Choroid plexus epithelial cell (primary cell): ENCODE data around the gene MCM8.
A peak's percentile ranks its signal among the peaks of the same experiment; 100 is the strongest.

Experiments
- DNase-seq: peaks from one replicate; pipeline ENCODE4 v3.0.0-alpha.2; 2010; ENCODE audit warnings: low read depth
- H3K4me3 ChIP-seq: 2 replicates; pipeline ENCODE4 v1.5.1; 2011; ENCODE audit warnings: low read depth, mild to moderate bottlenecking, control low read depth, low read length, moderate library complexity
- TF ChIP-seq, protein P1 (sequence below): conservative IDR thresholded peaks from 2 replicates; pipeline ENCODE4 v1.5.1; 2011; ENCODE audit warnings: low read depth, mild to moderate bottlenecking, control low read depth, inconsistent platforms, low read length, moderate library complexity

MCM8 gene

DNA sequence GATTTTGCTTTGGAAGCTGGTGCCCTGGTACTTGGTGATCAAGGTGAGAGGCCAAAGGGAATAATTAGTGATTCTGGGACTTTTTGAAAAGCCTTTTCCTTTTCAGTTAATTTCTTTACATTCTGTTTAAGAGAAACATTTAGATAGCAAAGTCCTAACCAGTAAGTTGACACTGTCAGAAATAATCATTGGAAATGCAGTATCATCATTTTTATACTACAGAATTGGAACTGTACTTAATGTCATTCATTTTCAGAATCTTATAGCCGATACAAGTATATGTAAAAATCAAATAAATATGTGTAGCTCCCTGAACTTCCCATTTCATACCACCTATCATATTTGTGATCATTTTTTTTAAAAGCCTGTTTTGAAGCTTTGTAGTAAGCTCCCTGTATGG lies 27.5 kb downstream of the MCM8 start:
- TF ChIP-seq, protein P1, sequence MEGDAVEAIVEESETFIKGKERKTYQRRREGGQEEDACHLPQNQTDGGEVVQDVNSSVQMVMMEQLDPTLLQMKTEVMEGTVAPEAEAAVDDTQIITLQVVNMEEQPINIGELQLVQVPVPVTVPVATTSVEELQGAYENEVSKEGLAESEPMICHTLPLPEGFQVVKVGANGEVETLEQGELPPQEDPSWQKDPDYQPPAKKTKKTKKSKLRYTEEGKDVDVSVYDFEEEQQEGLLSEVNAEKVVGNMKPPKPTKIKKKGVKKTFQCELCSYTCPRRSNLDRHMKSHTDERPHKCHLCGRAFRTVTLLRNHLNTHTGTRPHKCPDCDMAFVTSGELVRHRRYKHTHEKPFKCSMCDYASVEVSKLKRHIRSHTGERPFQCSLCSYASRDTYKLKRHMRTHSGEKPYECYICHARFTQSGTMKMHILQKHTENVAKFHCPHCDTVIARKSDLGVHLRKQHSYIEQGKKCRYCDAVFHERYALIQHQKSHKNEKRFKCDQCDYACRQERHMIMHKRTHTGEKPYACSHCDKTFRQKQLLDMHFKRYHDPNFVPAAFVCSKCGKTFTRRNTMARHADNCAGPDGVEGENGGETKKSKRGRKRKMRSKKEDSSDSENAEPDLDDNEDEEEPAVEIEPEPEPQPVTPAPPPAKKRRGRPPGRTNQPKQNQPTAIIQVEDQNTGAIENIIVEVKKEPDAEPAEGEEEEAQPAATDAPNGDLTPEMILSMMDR, result no peak
- no peak overlapping the region for H3K4me3 ChIP-seq
- DNase-seq, result no peak

GRCh38 chr20:5979801-5980200 lies 29.3 kb downstream of the MCM8 start:
- H3K4me3 ChIP-seq, result no peak overlapping the region
- TF ChIP-seq, protein P1, result no peak
- peak; percentile 19 for DNase-seq

DNA sequence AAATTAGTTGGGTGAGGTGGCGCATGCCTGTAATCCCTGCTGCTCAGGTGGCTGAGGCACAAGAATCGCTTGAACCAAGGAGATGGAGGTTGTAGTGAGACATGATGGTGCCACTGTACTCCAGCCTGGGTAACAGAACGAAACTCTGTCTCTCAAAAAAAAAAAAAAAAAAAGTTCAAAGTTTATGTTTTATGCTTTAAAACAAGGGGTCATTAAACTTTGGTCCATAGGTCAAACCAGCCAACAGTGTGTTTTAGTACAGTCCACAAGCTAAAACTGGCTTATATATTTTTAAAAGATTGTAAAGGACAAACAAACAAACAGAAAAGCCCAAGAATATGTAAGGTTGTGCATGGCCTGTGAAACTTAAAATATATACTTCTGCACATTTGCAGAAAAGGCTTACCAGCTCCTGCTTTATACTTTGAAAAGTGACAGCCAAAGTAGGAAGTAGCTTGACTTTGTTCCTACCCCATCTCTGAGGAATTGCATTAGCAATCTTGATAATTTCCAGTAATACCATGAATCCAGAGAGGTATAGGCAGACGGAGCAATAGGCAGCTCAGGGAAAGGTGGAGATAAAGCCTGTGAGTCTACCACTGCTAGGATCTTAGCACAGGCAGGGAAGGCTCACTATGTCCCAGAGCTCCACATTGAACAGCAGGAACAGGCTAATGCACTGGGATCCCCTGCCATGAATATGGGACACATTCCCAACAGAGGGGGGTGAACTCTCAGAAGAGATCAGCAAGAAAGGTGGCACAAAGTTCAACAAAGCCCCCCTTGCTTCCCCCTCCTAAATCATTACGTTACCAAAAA lies 30.5 kb downstream of the MCM8 start:
- DNase-seq, result no peak
- H3K4me3 ChIP-seq, result no peak overlapping the region
- TF ChIP-seq, protein P1, result no peak

GRCh38 chr20:5987383-5987782 lies 36.9 kb downstream of the MCM8 start:
- no peak for DNase-seq
- no peak overlapping the region for H3K4me3 ChIP-seq
- TF ChIP-seq, protein P1, result no peak

DNA sequence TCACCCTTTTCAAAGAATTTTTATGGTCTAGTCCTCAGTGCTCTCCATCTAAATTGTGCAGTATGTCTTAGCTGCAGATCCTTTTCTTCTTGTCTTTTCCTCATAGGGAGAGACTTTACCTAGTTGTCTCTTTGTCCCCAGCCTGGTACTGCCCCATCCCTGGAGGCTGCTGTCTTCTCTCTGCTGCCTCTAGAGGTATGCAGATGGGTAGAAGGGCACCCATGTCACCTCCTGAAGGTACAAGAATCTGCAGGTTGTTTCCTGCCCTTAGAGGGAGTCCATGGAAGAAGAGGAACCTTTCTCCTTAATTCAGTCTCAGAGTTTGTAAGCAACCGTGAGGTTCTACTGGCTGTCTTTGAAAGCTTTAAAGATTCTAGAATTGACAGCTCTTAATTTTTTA lies 39.1 kb downstream of the MCM8 start:
- no peak for DNase-seq
- no peak overlapping the region for H3K4me3 ChIP-seq
- TF ChIP-seq, protein P1, result no peak

DNA sequence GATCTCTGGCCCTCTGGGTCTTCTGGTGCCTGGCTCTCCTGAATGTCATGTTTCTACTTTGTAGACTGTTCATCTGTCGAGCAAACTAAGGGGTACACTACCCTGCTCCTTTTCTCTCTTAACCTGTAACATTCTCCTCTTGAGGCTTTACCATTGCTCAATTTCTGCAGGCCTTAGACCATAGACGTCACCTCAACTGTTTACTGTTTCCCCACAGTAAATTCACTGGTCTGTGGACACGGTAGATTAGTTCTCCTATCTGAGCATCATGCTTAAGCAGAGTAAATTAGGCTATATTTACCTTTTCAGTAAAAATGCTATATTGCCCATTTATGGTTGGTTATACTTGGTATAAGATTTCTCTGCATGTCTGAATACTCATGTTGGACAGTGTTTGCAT lies 40.5 kb downstream of the MCM8 start:
- H3K4me3 ChIP-seq, result no peak overlapping the region
- DNase-seq, result no peak
- TF ChIP-seq, protein P1, result no peak
